GM18517 (cell line): ENCODE data around the gene ZC3H4.
A peak's percentile ranks its signal among the peaks of the same experiment; 100 is the strongest.
"Not testable (repeated sequence)": the region's sequence is repeated elsewhere in the genome, so short reads cannot be mapped to it uniquely, and the experiment has no call there.

Source experiments
- ATAC-seq: cut with Tn5 transposase; IDR thresholded peaks from one replicate; pipeline ENCODE4 v1.9.1; 2021; ENCODE audit warnings: mild to moderate bottlenecking, moderate library complexity; ENCODE audit not compliant: unreplicated experiment

ZC3H4 gene

GRCh38 chr19:47112997-47113849 is at the start of gene ZC3H4:
Gene ZC3H4 (minus strand): TSS chr19:47113776. CDS start chr19:47112584, 1,192 bp downstream.
- peak; percentile 86 for ATAC-seq

DNA sequence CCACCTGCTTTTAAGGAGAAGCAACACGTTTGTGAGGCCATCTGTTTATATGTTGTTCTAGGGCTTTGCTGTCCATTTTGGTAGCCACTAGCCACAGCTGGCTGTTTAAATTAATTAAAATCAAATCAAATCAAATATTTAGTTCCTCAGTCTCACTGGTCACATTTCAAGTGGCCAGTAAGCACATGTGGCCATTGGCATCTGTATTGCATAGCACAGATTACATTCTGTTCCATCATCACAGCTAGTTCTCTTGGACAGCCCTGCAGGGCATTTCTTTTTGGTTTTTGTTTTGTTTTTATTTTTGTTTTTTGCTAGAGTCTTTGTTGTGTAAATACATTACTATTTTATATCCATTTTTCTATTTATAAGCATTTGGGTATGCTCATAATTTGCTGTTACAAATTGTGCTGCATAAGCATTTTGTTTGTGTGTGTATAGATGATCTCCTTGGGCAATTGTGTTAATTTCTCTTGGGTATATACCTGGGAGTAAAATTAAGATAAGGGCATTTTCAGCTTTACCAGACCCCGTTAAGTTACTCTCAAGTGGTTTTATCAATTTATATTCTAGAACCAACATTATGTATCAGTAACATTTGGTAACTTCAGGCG is 48.4 kb upstream of the ZC3H4 start:
- ATAC-seq, result no peak

DNA sequence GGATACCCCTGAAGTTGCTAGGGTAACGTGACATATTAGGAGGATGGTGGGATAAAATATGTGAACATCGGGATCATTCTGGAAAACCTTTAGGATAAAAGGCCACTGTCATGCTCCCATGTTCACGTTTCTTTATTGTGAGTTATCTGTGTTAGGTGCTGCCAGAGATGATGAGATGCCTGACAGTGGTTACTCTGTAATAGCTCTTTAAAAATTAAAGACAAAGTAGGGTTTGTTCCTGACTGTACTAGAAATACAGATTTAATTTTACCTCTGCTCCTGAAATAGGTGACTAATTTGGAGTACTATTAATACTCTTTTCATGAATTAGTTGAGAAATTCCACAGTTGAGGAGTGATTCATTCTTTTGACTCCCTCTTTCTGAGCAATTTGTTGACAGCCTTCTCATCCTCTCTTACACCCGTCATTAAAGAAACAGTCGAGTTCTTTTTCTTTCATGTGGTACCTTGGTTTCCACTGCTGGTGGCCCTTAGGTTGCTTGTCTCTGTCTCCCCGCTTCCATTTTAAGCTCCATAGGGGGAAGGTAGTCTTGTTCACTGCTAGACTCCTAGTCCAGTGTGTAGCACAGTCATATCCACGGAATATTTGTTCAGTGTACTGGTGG is 45.4 kb upstream of the ZC3H4 start:
- ATAC-seq, result no peak

DNA sequence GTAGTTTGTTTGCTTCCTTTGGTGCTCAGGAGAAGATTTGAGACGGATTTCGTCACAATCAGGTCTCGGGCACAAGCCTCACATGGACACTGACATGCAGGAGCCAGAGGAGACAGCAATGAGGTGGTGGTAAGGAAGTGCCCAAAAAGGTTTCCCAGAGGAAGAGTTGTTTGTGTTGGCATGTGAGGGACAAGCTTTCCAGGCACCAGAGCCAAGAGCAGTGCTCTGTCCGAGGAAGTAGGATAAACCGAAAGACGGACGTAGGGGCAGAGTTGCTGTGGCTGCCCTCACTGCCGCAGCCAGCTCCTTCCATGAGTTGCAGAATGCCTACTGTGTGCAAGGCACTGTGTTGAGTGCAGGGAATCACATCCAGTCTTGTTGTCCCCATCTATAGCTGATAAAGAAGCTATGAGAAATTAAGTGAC is 44.8 kb upstream of the ZC3H4 start:
- ATAC-seq, result no peak

DNA sequence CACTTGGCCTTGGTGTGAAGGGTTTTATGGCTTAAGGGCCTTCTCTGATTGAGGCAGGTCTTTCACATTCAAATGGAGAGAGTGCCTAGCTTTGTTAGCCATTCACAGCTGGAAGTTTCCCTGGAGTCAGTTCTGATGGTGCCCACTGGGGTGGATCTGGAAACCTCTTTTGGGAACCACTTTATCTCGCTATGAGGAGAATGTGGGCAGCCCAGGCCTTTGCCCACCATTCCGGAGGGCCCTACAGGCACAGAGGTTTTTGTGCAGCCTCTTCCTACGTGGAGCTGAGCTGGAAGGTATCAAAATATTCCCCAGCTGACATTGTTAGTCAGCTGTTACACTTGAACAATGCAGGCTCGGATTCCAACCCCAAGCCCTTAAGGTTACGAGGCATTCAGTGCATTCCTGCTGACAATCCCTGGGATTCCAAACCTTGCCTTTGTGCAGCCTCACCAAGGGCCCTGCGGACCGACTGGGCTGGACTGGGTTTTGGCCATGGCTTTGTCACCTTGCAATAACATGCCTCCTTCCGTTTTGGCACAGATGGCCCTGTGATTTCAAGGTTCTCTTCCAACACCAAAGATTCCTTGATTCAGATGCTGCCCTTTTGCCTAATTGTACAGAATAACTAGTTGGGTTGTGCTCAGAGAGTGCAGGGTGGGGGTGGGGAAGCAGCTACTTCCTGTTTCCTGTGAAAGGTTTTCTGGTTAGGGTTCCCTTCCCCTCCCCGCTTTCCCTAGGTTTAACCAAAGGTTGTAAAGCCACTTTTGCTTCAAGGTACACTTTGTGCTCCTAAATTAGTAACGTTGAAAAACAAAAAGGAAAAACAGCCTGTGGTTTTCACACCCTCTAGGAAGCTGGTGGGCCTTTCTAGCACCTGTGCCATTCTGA is 44.1 kb upstream of the ZC3H4 start:
- no peak for ATAC-seq

- no peak for ATAC-seq
These were observed 43.4 kb upstream of the ZC3H4 start for GRCh38 chr19:47156861-47157430.

DNA sequence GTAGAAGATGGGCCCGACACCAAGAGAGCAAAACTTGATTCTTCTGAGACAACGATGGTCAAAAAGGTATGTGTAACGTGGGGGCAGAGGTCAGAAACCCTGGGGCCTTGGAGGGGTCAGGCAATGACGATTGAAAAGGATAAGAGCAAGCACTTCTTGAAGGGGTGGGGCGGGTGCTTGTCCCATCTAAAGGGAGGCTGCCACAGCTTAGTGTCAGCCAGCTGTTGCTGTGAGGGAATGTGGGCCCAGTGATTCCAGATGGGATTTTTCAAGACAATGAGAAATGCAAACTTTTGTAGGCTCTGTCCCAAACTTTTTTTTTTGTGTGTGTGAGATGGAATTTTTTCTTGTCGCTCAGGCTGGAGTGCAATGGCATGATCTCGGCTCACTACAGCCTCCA is 41.6 kb upstream of the ZC3H4 start:
- no peak for ATAC-seq

DNA sequence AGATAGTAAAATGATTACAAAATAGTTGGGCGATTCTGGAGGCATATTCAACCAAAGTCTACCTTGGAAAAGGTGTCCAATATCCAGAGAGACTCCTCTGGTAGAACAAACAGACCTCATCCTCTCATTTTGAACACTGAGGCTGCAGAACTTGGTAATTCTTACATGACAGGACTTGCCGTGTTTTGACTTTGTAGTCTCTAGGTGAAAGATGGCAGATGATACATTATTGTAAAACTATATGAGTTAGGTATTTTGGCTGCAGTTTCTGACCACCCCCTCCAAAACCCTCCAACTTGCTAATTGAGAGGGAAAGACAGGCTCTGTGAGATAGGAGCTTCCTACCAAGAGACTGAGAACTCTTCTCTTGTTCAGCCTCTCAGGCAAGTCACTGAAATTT is 39.7 kb upstream of the ZC3H4 start:
- ATAC-seq, result no peak

- no peak for ATAC-seq
These were observed 39.1 kb upstream of the ZC3H4 start for GRCh38 chr19:47152632-47153031.

GRCh38 chr19:47152205-47152604 is 38.6 kb upstream of the ZC3H4 start:
- no peak for ATAC-seq

GRCh38 chr19:47151627-47152026 is 38.1 kb upstream of the ZC3H4 start:
- no peak for ATAC-seq

DNA sequence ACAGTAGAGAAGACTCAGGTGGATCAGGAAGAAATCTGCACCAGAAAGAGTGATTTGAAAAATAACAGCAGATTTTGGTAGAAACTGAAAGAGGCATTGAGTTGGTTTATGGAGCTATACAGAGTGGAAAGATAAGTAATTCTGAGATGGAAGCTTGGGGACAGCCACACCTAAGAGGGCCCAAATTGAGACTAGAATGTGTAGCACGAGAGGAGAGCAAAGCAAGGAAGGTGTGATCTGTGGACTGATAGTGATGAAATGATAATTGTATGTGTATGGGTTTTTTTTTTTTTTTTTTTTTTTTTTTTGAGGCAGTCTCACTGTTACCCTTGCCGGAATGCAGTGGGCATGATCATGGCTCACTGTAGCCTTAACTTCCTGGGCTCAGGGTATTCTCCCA is 33.3 kb upstream of the ZC3H4 start:
- no peak for ATAC-seq

GRCh38 chr19:47145639-47146486 is 32.3 kb upstream of the ZC3H4 start:
- no peak for ATAC-seq

- ATAC-seq, result no peak
These were observed 31.1 kb upstream of the ZC3H4 start for GRCh38 chr19:47144630-47145029.

DNA sequence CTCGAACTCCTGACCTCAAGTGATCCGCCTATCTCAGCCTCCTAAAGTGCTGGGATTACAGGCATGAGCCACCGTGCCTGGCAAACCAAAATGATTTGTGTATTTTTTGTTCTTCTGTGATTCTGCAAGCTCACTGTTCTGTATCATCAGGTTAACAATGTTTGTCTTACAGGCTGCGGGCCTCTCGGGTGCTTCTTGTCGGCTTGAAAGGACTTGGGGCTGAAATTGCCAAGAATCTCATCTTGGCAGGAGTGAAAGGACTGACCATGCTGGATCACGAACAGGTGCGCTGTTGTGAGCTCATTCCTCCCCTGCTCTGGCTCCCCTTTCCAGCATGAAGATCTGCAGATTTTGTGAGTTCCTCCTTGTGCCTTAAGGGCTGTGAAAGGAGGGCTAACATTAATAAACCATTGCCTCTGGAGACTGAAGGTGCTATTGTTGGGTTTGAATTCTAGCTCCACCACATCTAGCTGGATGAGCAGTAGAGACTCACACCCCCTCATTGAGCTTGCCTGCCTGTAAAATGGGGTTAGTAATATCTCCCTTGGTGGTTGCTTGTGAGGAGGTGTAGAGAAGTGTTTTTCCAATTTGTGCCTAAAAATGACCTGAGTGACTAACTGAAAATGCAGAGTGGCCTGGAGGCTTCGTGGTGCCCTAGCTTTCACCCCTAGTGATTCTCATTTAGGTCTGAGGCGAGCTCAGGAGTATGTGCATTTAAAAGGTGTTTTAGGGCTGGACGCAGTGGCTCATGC is 29.9 kb upstream of the ZC3H4 start:
- ATAC-seq, result no peak

GRCh38 chr19:47142779-47143178 is 29.2 kb upstream of the ZC3H4 start:
- no peak for ATAC-seq

DNA sequence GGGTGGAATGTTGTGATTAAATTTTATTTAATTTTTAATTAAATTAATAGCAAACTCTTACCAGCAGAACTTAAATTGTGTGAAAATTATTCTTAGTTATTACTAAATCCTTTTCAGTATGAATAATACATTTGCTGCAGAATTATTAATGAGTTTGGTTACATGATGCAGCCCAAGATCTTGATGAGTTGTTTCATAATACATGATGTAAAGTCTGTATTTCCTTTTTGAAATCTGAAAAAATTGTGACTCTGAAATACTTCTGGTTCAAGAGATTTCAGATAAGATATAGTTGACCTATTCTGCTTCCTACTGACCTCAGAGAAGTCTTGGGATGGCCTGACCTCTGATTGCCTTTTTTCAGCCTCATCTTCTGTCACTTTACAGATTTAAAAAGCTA is 28.1 kb upstream of the ZC3H4 start:
- ATAC-seq, result no peak

- not testable (repeated sequence) for ATAC-seq
These were observed 27.7 kb upstream of the ZC3H4 start for GRCh38 chr19:47141252-47141651.

DNA sequence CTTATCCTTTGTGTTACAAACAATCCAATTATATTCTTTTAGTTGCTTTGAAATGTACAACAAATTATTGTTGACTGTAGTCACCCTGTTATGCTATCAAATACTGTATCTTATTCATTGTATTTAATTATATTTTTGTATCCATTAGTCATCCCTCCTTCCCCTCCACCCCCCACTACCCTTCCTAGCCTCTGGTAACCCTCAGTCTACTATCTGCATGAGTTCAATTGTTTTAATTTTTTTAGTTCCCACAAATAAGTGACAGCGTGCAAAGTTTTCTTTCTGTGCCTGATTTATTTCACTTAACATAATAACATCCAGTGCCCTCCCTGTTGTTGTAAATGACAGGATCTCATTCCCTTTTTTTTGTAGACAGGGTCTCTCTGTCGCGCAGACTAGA is 21.6 kb upstream of the ZC3H4 start:
- no peak for ATAC-seq
